Type B pancreatic cell (in vitro differentiated cells): ENCODE results near the gene ROS1. TPM values are rescaled to one million over a fixed set of nuclear protein-coding genes. Genes with fewer than 3 reads are reported as not detected.
"Not testable (repeated sequence)": the region's sequence is repeated elsewhere in the genome, so short reads cannot be mapped to it uniquely, and the experiment has no call there.

Experiments used
- DNase-seq: peaks from one replicate; pipeline ENCODE4 v3.0.0; 2021; ENCODE audit warnings: mixed read lengths; ENCODE audit not compliant: unreplicated experiment; ENCODE audit errors: extremely low spot score
- H3K27ac Mint-ChIP-seq: 2 replicates; pipeline ENCODE4 v1.8.0; 2021; ENCODE audit warnings: mild to moderate bottlenecking, mixed read lengths
- H3K27me3 Mint-ChIP-seq: 2 replicates; pipeline ENCODE4 v1.8.0; 2021; ENCODE audit warnings: mixed read lengths
- H3K36me3 Mint-ChIP-seq: 2 replicates; pipeline ENCODE4 v1.8.0; 2021; ENCODE audit warnings: mixed read lengths
- H3K4me1 Mint-ChIP-seq: one replicate; pipeline ENCODE4 v1.8.0; 2021; ENCODE audit warnings: mixed read lengths; ENCODE audit not compliant: unreplicated experiment
- H3K4me3 Mint-ChIP-seq: 2 replicates; pipeline ENCODE4 v1.8.0; 2021; ENCODE audit warnings: mild to moderate bottlenecking, mixed read lengths
- H3K9me3 Mint-ChIP-seq: 2 replicates; pipeline ENCODE4 v1.8.0; 2021; ENCODE audit warnings: mixed read lengths
- CTCF ChIP-seq: fragments of 200-600 bp; sonication (generic); conservative IDR thresholded peaks from 2 replicates; pipeline ENCODE4 v1.5.0; 2021; ENCODE audit warnings: antibody characterized with exemption, mild to moderate bottlenecking
- total RNA-seq: library from RNA; stranded (reverse); gene quantifications from 2 replicates; pipeline ENCODE4 v1.2.1, GENCODE V29; 2021; ENCODE audit warnings: low replicate concordance

The ROS1 gene
- total RNA-seq, 1 donor from 2014 or later = 0.19 TPM

GRCh38 chr6:117253785-117254184, 172.0 kb downstream of the ROS1 start:
- H3K36me3 Mint-ChIP-seq = no peaks in the 10 kb centered on the region
- TF ChIP-seq CTCF = no peak
- no peaks in the 10 kb centered on the region for H3K9me3 Mint-ChIP-seq
- H3K27me3 Mint-ChIP-seq = peaks cover 24% of the 10 kb centered on the region
- no peak for DNase-seq
- H3K4me3 Mint-ChIP-seq = no peak overlapping the region
- H3K4me1 Mint-ChIP-seq = no peaks in the 10 kb centered on the region
- H3K27ac Mint-ChIP-seq = no peak overlapping the region

DNA sequence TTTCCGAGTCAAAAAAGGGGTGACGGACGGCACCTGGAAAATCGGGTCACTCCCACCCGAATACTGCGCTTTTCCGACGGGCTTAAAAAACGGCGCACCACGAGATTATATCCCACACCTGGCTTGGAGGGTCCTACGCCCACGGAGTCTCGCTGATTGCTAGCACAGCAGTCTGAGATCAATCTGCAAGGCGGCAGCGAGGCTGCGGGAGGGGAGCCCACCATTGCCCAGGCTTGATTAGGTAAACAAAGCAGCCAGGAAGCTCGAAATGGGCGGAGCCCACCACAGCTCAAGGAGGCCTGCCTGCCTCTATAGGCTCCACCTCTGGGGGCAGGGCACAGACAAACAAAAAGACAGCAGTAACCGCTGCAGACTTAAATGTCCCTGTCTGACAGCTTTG, 180.8 kb downstream of the ROS1 start:
- not testable (repeated sequence) for H3K36me3 Mint-ChIP-seq, DNase-seq, H3K4me1 Mint-ChIP-seq, H3K9me3 Mint-ChIP-seq, H3K27me3 Mint-ChIP-seq
- Mint-ChIP-seq H3K27ac (peak overlapping the region; percentile 34), H3K4me3 (peak overlapping the region; percentile 84)

DNA sequence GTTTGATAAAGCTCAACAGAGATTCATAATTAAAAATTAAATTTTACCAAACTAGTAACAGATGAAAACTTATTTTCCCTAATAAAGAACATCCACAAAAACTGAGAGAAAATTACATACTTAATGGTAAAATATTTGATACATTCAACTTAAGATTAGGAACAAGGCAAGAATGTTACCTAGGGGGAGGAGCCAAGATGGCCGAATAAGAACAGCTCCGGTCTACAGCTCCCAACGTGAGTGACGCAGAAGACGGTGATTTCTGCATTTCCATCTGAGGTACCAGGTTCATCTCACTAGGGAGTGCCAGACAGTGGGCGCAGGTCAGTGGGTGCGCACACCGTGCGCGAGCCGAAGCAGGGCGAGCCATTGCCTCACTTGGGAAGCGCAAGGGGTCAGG, 181.2 kb downstream of the ROS1 start:
- H3K4me1 Mint-ChIP-seq, H3K36me3 Mint-ChIP-seq, H3K27me3 Mint-ChIP-seq, DNase-seq, H3K9me3 Mint-ChIP-seq: not testable (repeated sequence)
- H3K4me3 Mint-ChIP-seq = peak overlapping the region; percentile 84
- peak overlapping the region; percentile 34 for H3K27ac Mint-ChIP-seq

Other genes starting within 250 kb of the ROS1 start
- 0.31 and 3.0 TPM in 2 replicates for gene VGLL2, start 160.4 kb downstream of the ROS1 start, total RNA-seq
- 9.0 and 15.0 TPM in 2 replicates for gene DCBLD1, start 56.7 kb upstream of the ROS1 start, total RNA-seq
- 32.8 and 34.5 TPM in 2 replicates for gene GOPC, start 176.6 kb upstream of the ROS1 start, total RNA-seq
- gene NUS1, start 249.5 kb upstream of the ROS1 start, total RNA-seq = 36.5 and 42.1 TPM in 2 replicates